Measurements from ENCODE around the gene IGIP. TPM values are rescaled to one million over a fixed set of nuclear protein-coding genes. Genes with fewer than 3 reads are reported as not detected.

Gene IGIP
- total RNA-seq, 4 donors from 2014 or later = 2.9 to 12.4 (median 6.5) TPM

DNA sequence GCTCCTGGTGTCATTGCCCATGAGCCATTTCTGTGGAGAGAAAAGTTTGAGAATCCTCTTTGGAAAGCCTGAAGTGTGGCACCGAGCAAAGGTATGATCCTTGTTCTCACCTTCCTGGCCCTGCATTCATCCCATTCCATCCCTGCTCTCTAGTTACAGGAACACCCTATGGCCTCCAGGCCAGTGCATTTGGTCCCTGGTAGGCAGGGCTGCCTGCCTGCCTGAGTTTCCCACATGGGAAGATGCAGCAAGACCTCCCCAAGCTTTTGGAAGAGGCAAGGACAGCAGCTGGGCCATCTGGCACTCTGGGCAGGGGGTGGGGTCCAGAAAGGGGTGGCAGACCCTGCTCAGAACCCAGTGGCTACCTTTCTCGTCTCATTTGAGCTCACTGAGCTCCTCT is 24.5 kb downstream of the IGIP start:
- 75 to 88% methylated on average over 1 to 2 of the region's 2 CpGs for WGBS, 2 donors
- Histone ChIP-seq H3K27ac (no peak overlapping the region), H3K36me3 (no peaks in the 10 kb centered on the region), H3K9me3 (no peaks in the 10 kb centered on the region), H3K4me3 (no peak overlapping the region), H3K27me3 (peaks cover 0 to 13% (median 0%) of the 10 kb centered on the region in 4 donors), H3K4me1 (peaks cover 10 to 16% (median 12%) of the 10 kb centered on the region in 3 donors)
- intact Hi-C loops (cut with DNase I) = no loop called here
- TF ChIP-seq, protein P1, sequence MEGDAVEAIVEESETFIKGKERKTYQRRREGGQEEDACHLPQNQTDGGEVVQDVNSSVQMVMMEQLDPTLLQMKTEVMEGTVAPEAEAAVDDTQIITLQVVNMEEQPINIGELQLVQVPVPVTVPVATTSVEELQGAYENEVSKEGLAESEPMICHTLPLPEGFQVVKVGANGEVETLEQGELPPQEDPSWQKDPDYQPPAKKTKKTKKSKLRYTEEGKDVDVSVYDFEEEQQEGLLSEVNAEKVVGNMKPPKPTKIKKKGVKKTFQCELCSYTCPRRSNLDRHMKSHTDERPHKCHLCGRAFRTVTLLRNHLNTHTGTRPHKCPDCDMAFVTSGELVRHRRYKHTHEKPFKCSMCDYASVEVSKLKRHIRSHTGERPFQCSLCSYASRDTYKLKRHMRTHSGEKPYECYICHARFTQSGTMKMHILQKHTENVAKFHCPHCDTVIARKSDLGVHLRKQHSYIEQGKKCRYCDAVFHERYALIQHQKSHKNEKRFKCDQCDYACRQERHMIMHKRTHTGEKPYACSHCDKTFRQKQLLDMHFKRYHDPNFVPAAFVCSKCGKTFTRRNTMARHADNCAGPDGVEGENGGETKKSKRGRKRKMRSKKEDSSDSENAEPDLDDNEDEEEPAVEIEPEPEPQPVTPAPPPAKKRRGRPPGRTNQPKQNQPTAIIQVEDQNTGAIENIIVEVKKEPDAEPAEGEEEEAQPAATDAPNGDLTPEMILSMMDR (IDR thresholded peaks at IDR 0.05) = no peak
- TF ChIP-seq POLR2A (IDR thresholded peaks at IDR 0.05) = no peak
- no peak for DNase-seq

DNA sequence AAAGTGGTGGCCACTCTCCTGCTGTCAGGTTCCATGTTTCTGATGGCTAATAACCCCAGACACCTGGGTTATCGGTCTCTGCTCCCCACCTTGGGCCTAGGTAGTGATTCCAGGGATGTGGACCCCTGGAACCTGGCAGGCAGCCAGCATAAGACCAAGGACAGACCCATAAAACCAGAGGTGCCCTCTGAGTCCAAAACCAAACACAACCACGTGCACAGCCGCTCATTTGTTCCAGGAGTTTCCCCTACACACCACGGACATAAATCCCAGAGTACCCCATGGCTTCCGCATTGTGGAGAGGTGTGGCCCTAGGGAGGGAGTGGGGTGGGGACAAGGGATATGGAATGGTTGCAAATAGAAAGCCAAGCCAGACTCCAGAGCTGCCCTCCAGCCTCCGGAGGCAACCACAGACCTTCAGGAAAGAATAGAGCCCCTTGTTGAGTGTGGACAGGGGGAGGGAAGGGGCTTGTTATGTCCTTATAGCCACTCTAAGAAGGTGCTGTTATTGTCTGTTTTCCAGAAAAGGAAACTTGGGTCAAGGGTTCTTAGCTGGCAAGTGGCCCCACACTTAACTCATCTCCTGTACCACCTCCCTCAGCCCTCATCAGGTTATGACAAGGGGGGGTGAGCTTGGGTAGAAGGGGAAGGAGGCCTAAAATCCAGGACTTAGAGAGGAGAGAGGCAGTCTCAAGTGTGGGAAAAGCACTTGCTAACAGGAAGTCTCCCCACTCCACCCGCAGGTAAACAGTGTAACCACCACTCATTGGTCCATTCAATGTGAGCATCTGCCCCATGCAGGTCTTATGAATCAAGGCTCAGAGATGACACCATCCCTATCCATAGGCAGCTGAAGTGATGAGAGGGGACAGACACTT is 25.6 kb downstream of the IGIP start:
- TF ChIP-seq, protein P1 (IDR thresholded peaks at IDR 0.05) = no peak
- TF ChIP-seq POLR2A (IDR thresholded peaks at IDR 0.05) = no peak
- Histone ChIP-seq H3K4me1 (peaks cover 0 to 4% (median 2%) of the 10 kb centered on the region in 3 donors), H3K27ac (no peak overlapping the region), H3K27me3 (peaks cover 0 to 2% (median 0%) of the 10 kb centered on the region in 4 donors), H3K4me3 (no peak overlapping the region), H3K9me3 (no peaks in the 10 kb centered on the region), H3K36me3 (no peaks in the 10 kb centered on the region)
- intact Hi-C loops (cut with DNase I) = no loop called here
- 73 to 74% methylated on average over 5 to 6 of the region's 7 CpGs for WGBS, 2 donors
- no peak for DNase-seq

DNA sequence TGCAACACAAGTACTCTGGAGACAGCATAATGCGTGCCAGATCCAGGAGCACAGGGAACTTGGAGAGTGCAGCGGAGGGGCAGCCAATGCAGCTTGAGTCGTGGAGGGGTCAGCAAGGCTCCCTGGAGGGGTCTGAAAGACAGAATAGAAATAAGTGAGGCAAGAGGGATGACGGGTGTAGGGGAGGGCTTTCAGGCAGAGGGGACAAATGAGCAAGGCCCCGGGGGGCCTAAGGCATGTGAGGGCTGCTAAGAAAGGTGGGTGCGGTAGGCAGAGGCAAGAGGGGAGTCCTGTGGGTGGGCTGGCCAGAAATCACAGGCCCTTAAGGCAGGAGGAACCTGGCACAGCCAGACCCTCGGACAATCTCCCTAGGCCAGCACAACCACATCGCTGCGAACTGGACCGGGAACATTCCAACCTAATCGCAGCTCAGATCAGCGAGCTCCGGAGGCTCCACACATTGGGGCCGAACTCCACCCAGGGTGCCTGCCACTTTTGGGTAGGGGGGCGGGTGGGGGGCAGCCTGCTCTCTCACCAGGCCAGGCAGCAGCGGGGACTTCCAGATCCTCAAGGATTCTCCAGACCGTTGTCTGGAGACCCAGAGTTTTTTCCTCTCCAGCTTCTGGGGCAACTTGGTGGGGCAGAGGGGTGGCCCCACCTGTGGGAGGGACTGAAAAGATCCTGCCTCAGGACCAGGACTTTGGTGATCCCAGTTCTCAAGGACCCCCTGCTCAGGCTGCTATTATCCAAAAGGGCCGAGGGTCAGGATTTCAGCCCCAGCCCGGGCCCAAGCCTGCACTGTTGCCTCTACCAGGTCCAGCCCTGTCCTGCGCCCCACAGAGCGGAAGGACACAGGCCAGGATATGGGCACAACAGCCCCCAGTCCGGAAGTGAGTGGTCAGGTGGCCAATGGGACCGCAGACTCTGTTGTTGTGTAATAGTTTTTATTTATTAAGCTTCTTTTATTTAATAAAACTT is 26.6 kb downstream of the IGIP start:
- DNase-seq = no peak

DNA sequence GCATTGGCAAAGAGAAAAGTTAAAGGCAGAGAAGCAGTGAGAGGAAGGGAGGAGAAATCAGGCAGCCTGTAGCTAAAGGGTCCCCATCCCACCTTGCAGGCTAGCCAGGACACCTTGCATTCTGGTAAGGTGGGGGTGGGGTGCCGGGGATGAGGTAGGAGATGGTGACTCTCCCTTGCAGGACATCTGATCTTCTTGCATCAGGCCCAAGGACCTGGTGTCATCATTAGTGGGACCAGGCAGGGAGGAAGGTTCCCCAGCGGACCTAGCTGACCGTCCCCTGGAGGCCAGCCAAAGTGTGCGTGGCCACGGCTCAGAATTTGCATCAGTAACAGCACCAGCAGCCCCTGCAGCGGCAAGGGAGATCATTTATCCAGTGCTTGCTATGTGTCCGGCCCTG is 27.5 kb downstream of the IGIP start:
- Histone ChIP-seq H3K4me3 (no peak overlapping the region), H3K9me3 (no peaks in the 10 kb centered on the region), H3K4me1 (peaks cover 8 to 13% (median 10%) of the 10 kb centered on the region in 3 donors), H3K27ac (no peak overlapping the region), H3K36me3 (no peaks in the 10 kb centered on the region), H3K27me3 (no peaks in the 10 kb centered on the region)
- TF ChIP-seq, protein P1 (IDR thresholded peaks at IDR 0.05) = no peak
- no peak for TF ChIP-seq POLR2A (IDR thresholded peaks at IDR 0.05)
- 68 to 71% methylated on average over 5 to 6 of the region's 7 CpGs for WGBS, 2 donors
- no peak for DNase-seq
- intact Hi-C loops (cut with DNase I) = no loop called here

More for the DNA sequence above, 26.6 kb downstream of the IGIP start:
- no peaks in the 10 kb centered on the region for H3K27me3 ChIP-seq
- peaks cover 4 to 9% (median 6%) of the 10 kb centered on the region in 3 donors for H3K4me1 ChIP-seq
- no peak overlapping the region for H3K4me3 ChIP-seq
- no peaks in the 10 kb centered on the region for H3K36me3 ChIP-seq
- H3K27ac ChIP-seq = no peak overlapping the region
- H3K9me3 ChIP-seq = no peaks in the 10 kb centered on the region
- TF ChIP-seq, protein P1 (IDR thresholded peaks at IDR 0.05) = no peak
- no peak for TF ChIP-seq POLR2A (IDR thresholded peaks at IDR 0.05)
- intact Hi-C loops (cut with DNase I) = no loop called here
- 79 to 80% methylated on average over 12 of the region's 23 CpGs for WGBS, 2 donors

Measured in esophagus squamous epithelium (tissue), 5 donors.